ENCODE data around the gene CDPF1.
"Not testable (repeated sequence)": the region's sequence is repeated elsewhere in the genome, so short reads cannot be mapped to it uniquely, and the experiment has no call there.

DNA sequence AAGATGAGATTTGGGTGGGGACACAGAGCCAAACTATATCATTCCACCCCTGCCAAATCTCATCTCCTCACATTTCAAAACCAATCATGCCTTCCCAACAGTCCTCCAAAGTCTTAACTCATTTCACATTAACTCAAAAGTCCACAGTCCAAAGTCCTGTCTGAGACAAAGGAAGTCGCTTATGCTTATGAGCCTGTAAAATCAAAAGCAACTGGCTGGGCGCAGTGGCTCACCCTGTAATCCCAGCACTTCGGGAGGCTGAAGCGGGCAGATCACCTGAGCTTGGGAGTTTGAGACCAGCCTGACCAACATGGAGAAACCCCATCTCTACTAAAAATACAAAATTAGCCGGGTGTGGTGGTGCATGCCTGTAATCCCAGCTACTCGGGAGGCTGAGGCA, 14.4 kb upstream of the CDPF1 start:
- TF ChIP-seq, protein P1, sequence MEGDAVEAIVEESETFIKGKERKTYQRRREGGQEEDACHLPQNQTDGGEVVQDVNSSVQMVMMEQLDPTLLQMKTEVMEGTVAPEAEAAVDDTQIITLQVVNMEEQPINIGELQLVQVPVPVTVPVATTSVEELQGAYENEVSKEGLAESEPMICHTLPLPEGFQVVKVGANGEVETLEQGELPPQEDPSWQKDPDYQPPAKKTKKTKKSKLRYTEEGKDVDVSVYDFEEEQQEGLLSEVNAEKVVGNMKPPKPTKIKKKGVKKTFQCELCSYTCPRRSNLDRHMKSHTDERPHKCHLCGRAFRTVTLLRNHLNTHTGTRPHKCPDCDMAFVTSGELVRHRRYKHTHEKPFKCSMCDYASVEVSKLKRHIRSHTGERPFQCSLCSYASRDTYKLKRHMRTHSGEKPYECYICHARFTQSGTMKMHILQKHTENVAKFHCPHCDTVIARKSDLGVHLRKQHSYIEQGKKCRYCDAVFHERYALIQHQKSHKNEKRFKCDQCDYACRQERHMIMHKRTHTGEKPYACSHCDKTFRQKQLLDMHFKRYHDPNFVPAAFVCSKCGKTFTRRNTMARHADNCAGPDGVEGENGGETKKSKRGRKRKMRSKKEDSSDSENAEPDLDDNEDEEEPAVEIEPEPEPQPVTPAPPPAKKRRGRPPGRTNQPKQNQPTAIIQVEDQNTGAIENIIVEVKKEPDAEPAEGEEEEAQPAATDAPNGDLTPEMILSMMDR (IDR thresholded peaks at IDR 0.05; ENCODE audit: insufficient read depth, low read depth, low read length), result not testable (repeated sequence)
- TF ChIP-seq EZH2 (IDR thresholded peaks at IDR 0.05; ENCODE audit: insufficient read depth, low read length), result not testable (repeated sequence)
